Neural crest cell (in vitro differentiated cells): ENCODE data around the gene ZNF282. TPM values are rescaled to one million over a fixed set of nuclear protein-coding genes. Genes with fewer than 3 reads are reported as not detected.

Experiments used
- DNase-seq: peaks from one replicate; pipeline ENCODE4 v3.0.0; 2021; ENCODE audit warnings: low read depth, mixed read lengths, low spot score
- H3K27ac Mint-ChIP-seq: one replicate; pipeline ENCODE4 v1.8.0; 2021; ENCODE audit warnings: mild to moderate bottlenecking, mixed read lengths; ENCODE audit not compliant: unreplicated experiment
- H3K27me3 Mint-ChIP-seq: 2 replicates; pipeline ENCODE4 v1.8.0; 2021; ENCODE audit warnings: low read depth, mild to moderate bottlenecking, mixed read lengths
- H3K36me3 Mint-ChIP-seq: 2 replicates; pipeline ENCODE4 v1.8.0; 2021; ENCODE audit warnings: low read depth, mild to moderate bottlenecking, mixed read lengths
- H3K4me1 Mint-ChIP-seq: 2 replicates; pipeline ENCODE4 v1.8.0; 2021; ENCODE audit warnings: mixed read lengths
- H3K4me3 Mint-ChIP-seq: one replicate; pipeline ENCODE4 v1.8.0; 2021; ENCODE audit warnings: mild to moderate bottlenecking, mixed read lengths
- H3K9me3 Mint-ChIP-seq: 2 replicates; pipeline ENCODE4 v1.8.0; 2021; ENCODE audit warnings: mixed read lengths
- CTCF ChIP-seq: fragments of 200-600 bp; sonication (generic); conservative IDR thresholded peaks from 2 replicates; pipeline ENCODE4 v1.5.0; 2021; ENCODE audit warnings: antibody characterized with exemption, mild to moderate bottlenecking
- long read RNA-seq: library from polyadenylated mRNA; unstranded; transcript quantifications from one replicate; pipeline ENCODE4 v2.0.0, GENCODE V29; 2020
- total RNA-seq: library from RNA; stranded (reverse); gene quantifications from 2 replicates; pipeline ENCODE4 v1.2.1, GENCODE V29; 2021

The ZNF282 gene
- 31.8 TPM in 2 replicates for total RNA-seq
- long read RNA-seq = 0 reads

DNA sequence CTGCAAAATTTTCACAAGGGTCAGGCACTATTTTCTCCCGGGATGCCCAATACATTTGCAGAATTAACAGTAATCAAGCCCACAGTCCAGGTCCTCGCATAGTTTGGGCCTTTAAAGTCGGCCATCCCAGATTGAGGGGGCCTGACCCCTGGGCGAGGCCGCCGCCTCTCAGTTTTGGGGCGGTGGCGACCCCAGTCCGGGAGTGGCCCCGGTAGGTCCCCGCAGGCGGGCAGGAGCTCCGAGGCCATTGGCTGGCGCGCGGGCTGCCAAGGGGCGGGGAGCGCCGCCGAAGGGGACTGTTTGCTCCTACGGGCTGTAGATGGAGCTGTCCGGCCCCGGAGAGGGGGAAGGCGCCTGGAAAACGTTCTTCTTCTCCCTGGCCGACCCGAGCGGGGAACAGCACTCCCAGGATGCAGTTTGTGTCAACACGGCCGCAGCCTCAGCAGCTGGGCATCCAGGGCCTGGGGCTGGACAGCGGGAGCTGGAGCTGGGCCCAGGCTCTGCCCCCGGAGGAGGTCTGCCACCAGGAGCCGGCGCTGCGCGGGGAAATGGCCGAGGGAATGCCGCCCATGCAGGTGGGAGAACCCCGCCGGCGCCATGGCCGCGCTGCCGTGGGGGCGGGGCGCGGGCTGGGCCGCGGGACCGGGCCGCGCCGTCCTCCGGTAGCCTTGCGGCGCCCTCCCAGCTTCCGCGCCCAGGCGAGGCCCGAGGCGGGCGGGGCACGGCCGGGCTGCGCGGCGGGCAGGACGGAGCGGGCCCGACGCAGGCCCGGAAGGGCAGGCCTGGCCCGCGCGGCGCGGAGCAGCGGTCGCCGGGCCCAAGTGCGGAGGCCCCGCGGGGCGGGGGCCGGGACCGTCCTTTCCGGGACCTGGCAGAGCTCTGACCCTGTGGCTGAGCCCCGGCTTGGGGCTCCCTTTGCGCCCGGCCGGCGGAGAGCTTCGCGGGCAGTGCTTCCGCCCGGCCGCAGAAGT, at the start of gene ZNF282:
ZNF282 (plus strand) TSS at position 367 of the 971 bp plus-strand sequence; CDS start at position 411, 44 bp downstream.
- H3K4me1 Mint-ChIP-seq = peaks cover 8% of the 10 kb centered on the region
- H3K36me3 Mint-ChIP-seq = peaks cover 21% of the 10 kb centered on the region
- H3K9me3 Mint-ChIP-seq = no peaks in the 10 kb centered on the region
- H3K27ac Mint-ChIP-seq = peak within 1 kb of the TSS; percentile 57
- TF ChIP-seq CTCF = peak; percentile 68
- H3K4me3 Mint-ChIP-seq = peak within 1 kb of the TSS; percentile 94
- peaks cover 8% of the 10 kb centered on the region for H3K27me3 Mint-ChIP-seq
- peak; percentile 82 for DNase-seq

GRCh38 chr7:149147072-149147751, 48.1 kb upstream of the ZNF282 start, which contains the start of gene ZNF398:
Gene ZNF398 (plus strand): TSS chr7:149147453. CDS start chr7:149147743, 290 bp downstream.
- peak within 1 kb of the TSS; percentile 96 for H3K27ac Mint-ChIP-seq
- peak within 1 kb of the TSS; percentile 92 for H3K4me3 Mint-ChIP-seq
- peak; percentile 88 for TF ChIP-seq CTCF
- no peaks in the 10 kb centered on the region for H3K9me3 Mint-ChIP-seq
- H3K27me3 Mint-ChIP-seq = no peaks in the 10 kb centered on the region
- peak; percentile 72 for DNase-seq
- no peaks in the 10 kb centered on the region for H3K36me3 Mint-ChIP-seq
- H3K4me1 Mint-ChIP-seq = peaks cover 28% of the 10 kb centered on the region

DNA sequence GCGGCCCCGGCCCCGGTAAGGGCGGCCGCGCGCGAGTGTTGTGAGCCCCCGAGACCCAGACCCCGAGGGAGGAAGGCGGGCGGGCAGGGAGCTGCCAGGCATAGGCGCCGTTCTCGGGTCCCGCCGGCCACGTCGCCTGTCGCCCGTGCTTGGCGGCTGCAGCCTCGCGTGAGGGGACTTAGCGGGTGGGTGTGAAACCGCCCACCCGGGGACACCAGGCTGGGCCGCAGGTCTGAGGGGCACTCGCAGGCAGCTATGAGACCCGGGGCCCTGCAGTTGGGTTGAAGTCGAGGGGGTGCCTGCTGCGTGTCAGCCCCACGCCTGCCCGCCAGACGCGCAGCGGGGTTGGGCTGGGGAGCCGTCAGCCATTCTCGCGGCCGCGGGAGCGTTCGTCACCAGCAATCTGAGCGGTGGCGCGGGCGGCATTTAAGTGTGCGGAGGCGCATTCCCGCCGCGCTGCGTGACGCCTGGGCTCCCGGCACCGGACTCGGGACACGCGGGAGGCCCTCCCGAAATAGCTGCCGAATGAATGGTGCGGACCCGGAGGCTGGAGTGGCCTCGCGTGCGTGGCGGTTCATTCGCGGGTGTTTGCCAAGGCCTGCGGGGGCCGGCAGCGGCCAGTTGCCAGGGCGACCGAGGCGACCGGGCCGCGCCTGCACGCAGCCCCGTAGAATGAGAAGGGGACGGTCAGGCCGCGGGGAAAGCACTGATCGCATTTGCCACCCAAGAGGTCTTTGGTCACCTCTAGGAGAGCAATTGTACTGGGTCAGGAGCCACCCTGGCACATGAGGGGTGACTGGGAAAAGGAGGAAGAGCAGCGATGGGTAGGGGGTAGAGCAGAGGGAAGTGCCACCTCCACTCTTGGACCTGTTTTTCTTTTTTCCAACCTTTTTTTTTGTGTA, 47.3 kb upstream of the ZNF282 start:
- Mint-ChIP-seq H3K36me3 (no peaks in the 10 kb centered on the region), H3K27ac (peak overlapping the region; percentile 96), H3K4me3 (peak overlapping the region; percentile 92), H3K27me3 (no peaks in the 10 kb centered on the region), H3K9me3 (no peaks in the 10 kb centered on the region), H3K4me1 (peaks cover 28% of the 10 kb centered on the region)
- DNase-seq = peak; percentile 45
- TF ChIP-seq CTCF = no peak

GRCh38 chr7:149150981-149151380, 44.4 kb upstream of the ZNF282 start:
- Mint-ChIP-seq H3K27me3 (no peaks in the 10 kb centered on the region), H3K27ac (no peak overlapping the region), H3K4me3 (peak overlapping the region; percentile 63), H3K4me1 (peaks cover 18% of the 10 kb centered on the region), H3K36me3 (peaks cover 16% of the 10 kb centered on the region), H3K9me3 (no peaks in the 10 kb centered on the region)
- DNase-seq = no peak
- no peak for TF ChIP-seq CTCF

GRCh38 chr7:149153346-149153745, 42.0 kb upstream of the ZNF282 start:
- H3K4me1 Mint-ChIP-seq = peaks cover 11% of the 10 kb centered on the region
- H3K27ac Mint-ChIP-seq = no peak overlapping the region
- no peak for DNase-seq
- no peaks in the 10 kb centered on the region for H3K27me3 Mint-ChIP-seq
- peaks cover 26% of the 10 kb centered on the region for H3K36me3 Mint-ChIP-seq
- peaks cover 2% of the 10 kb centered on the region for H3K9me3 Mint-ChIP-seq
- TF ChIP-seq CTCF = no peak
- no peak overlapping the region for H3K4me3 Mint-ChIP-seq
